Measurements from ENCODE around the gene RSPO1. TPM values are rescaled to one million over a fixed set of nuclear protein-coding genes. Genes with fewer than 3 reads are reported as not detected.

Gene RSPO1
- not detected in 2 replicates for total RNA-seq

GRCh38 chr1:37634244-37634991, at the start of gene RSPO1:
Gene RSPO1, minus strand, starts transcription at chr1:37634892. Its CDS starts 5,231 bp downstream, at chr1:37629661.

DNA sequence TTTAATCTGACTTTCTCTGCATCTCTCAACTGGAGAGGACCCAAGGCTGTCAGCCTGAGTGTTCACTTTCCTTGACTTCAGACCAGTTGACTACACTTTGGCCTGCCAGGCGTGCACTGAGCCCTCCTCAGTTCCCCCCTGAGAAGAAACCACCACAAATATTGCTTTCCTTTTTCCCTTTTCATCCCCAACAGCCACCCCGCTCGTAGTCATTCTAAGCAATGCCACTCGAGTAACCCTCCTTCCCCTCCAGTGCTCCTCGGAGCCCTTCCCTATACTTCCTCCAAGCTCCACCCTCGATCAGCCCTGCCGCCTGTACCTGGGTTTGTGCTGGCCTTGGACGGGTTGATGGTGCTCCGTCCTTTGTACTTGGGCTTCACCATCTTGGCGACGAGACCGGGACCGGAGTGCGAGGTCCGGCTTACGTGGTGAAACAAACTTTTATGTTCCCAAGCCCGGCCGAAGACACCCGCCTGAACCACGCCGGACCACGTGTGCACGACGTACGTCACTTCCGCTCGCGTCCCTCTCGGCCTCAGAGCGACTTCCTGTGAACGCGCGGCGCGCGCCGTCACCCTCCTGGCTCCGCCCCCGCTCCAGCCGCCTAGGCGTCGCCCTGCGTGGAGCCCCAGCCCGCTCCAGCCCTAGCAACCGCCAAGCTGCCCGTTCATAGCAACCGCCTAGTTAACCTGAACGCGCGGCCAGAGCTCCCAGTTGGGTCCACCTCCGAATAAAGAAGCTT, 39.1 kb downstream of the RSPO1 start, which contains the start of gene GNL2:
TSS of gene GNL2 (minus strand) at position 498 of the 742 bp plus-strand sequence. CDS start at position 383, 115 bp downstream.

Other genes starting within 250 kb of the RSPO1 start
- gene ZC3H12A, start 160.3 kb downstream of the RSPO1 start, total RNA-seq = 44.1 and 67.5 TPM in 2 replicates
- 55.1 and 64.5 TPM in 2 replicates for gene MEAF6, start 120.1 kb downstream of the RSPO1 start, total RNA-seq
- 6.9 and 7.8 TPM in 2 replicates for gene SNIP1, start 80.6 kb downstream of the RSPO1 start, total RNA-seq
- 0.04 and 0.23 TPM in 2 replicates for gene DNALI1, start 78.0 kb downstream of the RSPO1 start, total RNA-seq
- 38.6 and 69.4 TPM in 2 replicates for gene GNL2, start 39.0 kb downstream of the RSPO1 start, total RNA-seq
- gene CDCA8, start 57.6 kb upstream of the RSPO1 start, total RNA-seq = 13.4 and 34.4 TPM in 2 replicates
- gene EPHA10, start 130.2 kb upstream of the RSPO1 start, total RNA-seq = not detected in 2 replicates
- 0.15 and 0.78 TPM in 2 replicates for gene MANEAL, start 159.0 kb upstream of the RSPO1 start, total RNA-seq
- gene C1orf122, start 172.9 kb upstream of the RSPO1 start, total RNA-seq = 85.9 and 103 TPM in 2 replicates
- 29.6 and 33.6 TPM in 2 replicates for gene YRDC, start 173.3 kb upstream of the RSPO1 start, total RNA-seq
- 1.8 and 2.7 TPM in 2 replicates for gene MTF1, start 224.7 kb upstream of the RSPO1 start, total RNA-seq